Regular cardiac myocyte (primary cell): ENCODE results near the gene HMOX2. TPM values are rescaled to one million over a fixed set of nuclear protein-coding genes. Genes with fewer than 3 reads are reported as not detected.

Source experiments
- total RNA-seq: library from RNA; depleted of rRNA; stranded (reverse); fragments of >200 nt; gene quantifications from 2 replicates; pipeline ENCODE4 v1.2.3, GENCODE V29; 2014

The HMOX2 gene, protein sequence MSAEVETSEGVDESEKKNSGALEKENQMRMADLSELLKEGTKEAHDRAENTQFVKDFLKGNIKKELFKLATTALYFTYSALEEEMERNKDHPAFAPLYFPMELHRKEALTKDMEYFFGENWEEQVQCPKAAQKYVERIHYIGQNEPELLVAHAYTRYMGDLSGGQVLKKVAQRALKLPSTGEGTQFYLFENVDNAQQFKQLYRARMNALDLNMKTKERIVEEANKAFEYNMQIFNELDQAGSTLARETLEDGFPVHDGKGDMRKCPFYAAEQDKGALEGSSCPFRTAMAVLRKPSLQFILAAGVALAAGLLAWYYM
- 37.8 and 87.6 TPM in 2 replicates for total RNA-seq

GRCh38 chr16:4475880-4476788 is at the start of gene HMOX2:
Gene HMOX2 (plus strand): TSS chr16:4476398. CDS start chr16:4505525, 29,127 bp downstream.

GRCh38 chr16:4474192-4474961 is 1.8 kb upstream of the HMOX2 start, which contains the start of gene NMRAL1:
Gene NMRAL1 (minus strand): TSS chr16:4474625. CDS start chr16:4474132, 493 bp downstream.

DNA sequence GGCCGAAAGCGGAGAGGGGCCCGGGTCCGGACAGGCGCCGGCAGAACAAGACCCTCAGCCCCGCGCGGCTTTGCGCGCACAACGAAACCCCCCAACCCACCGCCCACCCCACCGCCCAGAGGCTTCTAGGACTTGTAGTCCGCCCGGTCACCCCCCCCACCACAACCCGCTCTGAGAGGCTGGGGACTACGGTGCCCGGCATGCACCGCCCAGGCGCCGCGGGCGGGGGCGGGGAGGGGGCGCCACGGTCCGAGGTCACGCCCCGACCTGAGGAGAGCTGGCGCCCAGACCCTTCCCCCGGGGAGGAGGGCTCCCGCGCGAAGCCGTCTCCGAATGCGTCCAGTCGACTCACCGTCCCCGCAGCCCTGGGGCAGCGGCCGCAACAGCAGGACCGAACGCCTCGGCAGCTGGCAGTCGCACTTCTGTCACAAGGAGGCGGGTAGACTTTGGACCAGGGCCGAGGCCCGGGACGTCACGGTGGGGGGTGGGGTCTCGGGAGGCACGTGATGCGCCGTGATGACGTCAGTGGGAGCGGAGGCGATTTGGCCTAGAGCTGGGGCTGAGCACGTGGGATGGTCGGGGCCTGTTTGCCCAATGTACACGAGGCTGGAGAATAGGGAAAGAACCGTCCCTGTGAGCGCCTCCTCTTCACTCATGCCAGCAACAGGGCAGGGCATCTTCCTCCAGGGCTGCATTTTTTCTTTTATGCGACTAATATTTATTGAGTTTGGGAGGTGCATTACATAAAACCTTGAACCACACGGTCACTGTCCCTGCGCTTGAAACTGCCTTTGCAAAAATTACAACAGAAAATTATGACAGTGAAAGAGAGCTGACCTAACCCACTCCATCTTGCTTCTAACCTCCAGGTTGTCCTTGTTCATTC is 62.4 kb downstream of the HMOX2 start, which contains the start of gene CDIP1:
CDIP1 (minus strand) TSS at position 424 of the 886 bp plus-strand sequence. CDS start 24,643 bp downstream, outside the sequence.

DNA sequence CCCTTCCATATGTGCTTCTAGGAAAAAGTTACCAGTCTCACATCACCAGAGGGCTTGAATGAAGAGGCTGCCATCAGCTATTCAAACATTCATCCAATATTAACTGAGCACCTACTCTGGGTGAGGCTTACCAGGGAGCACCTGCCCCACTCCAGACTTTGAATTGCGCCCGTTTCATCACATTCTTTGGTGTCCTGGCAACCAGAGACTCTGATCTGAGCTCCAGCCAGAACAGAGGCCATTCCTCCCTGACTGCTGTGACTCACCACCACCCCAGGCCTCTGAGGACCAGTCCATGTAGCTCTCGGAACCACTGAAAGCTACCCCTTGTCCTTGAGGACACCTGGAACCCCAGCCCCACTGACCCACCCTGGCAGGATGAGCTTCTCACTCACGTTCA is 79.9 kb downstream of the HMOX2 start, which contains the start of gene C16orf96:
C16orf96 (plus strand) TSS at position 229 of the 400 bp plus-strand sequence; CDS start at position 379, 150 bp downstream.

Other genes starting within 250 kb of the HMOX2 start
- gene SRL, start 234.3 kb upstream of the HMOX2 start, total RNA-seq = 0.38 and 0.56 TPM in 2 replicates
- 3.7 and 8.6 TPM in 2 replicates for gene TFAP4, start 203.4 kb upstream of the HMOX2 start, total RNA-seq
- gene GLIS2, start 160.3 kb upstream of the HMOX2 start, total RNA-seq = 1.7 and 3.9 TPM in 2 replicates
- gene PAM16, start 125.1 kb upstream of the HMOX2 start, total RNA-seq = 24.0 and 36.4 TPM in 2 replicates
- gene VASN, start 104.5 kb upstream of the HMOX2 start, total RNA-seq = 74.2 and 77.5 TPM in 2 replicates
- 7.9 and 12.7 TPM in 2 replicates for gene CORO7, start 59.8 kb upstream of the HMOX2 start, total RNA-seq
- 43.4 and 78.6 TPM in 2 replicates for gene DNAJA3, start 50.5 kb upstream of the HMOX2 start, total RNA-seq
- 74.1 and 76.7 TPM in 2 replicates for gene NMRAL1, start 1.8 kb upstream of the HMOX2 start, total RNA-seq
- gene CDIP1, start 62.4 kb downstream of the HMOX2 start, total RNA-seq = 8.6 and 9.0 TPM in 2 replicates
- under 0.01 TPM in 2 replicates for gene C16orf96, start 79.9 kb downstream of the HMOX2 start, total RNA-seq
- 3.5 and 5.9 TPM in 2 replicates for gene UBALD1, start 138.5 kb downstream of the HMOX2 start, total RNA-seq
- gene MGRN1, start 148.4 kb downstream of the HMOX2 start, total RNA-seq = 22.8 and 25.9 TPM in 2 replicates
- gene NUDT16L1, start 217.2 kb downstream of the HMOX2 start, total RNA-seq = 18.0 and 33.2 TPM in 2 replicates